Central memory CD8-positive, alpha-beta T cell (primary cell): Measurements from ENCODE around the gene KRT73.

Source experiments
- ATAC-seq: fragments of 150-1000 bp; cut with Tn5 transposase; replicated peaks from 2 replicates; pipeline ENCODE4 v1.10.0; 2022; ENCODE audit warnings: mild to moderate bottlenecking, moderate FRiP score, moderate number of reproducible peaks; ENCODE audit not compliant: poor library complexity, severe bottlenecking; ENCODE audit errors: extremely low read depth
- DNase-seq, 2 donors: peaks; one replicate each; pipeline ENCODE4 v3.0.0; 2021; ENCODE audit warnings: low spot score in 2 of 2
- H3K27ac Mint-ChIP-seq: one replicate; pipeline ENCODE4 v1.8.0; 2022; ENCODE audit warnings: low read depth, mild to moderate bottlenecking, moderate library complexity, mixed read lengths
- H3K27me3 Mint-ChIP-seq: one replicate; pipeline ENCODE4 v1.8.0; 2022; ENCODE audit warnings: mixed read lengths
- H3K36me3 Mint-ChIP-seq: one replicate; pipeline ENCODE4 v1.8.0; 2022; ENCODE audit warnings: mild to moderate bottlenecking, moderate library complexity, mixed read lengths; ENCODE audit not compliant: insufficient read depth
- H3K4me1 Mint-ChIP-seq: one replicate; pipeline ENCODE4 v1.8.0; 2022; ENCODE audit warnings: mixed read lengths
- H3K4me3 Mint-ChIP-seq: one replicate; pipeline ENCODE4 v1.8.0; 2022; ENCODE audit warnings: mild to moderate bottlenecking, moderate library complexity, mixed read lengths
- H3K9me3 Mint-ChIP-seq: one replicate; pipeline ENCODE4 v1.8.0; 2022; ENCODE audit warnings: mixed read lengths

KRT73 gene

GRCh38 chr12:52614381-52615207 is 3.8 kb downstream of the KRT73 start:
- peaks cover 1% of the 10 kb centered on the region for H3K36me3 Mint-ChIP-seq
- no peaks in the 10 kb centered on the region for H3K9me3 Mint-ChIP-seq
- peak overlapping the region; percentile 67 for H3K27ac Mint-ChIP-seq
- DNase-seq (peak in 1 of 2 donors; percentile 5), ATAC-seq (no peak)
- peaks cover 64% of the 10 kb centered on the region for H3K4me1 Mint-ChIP-seq
- no peaks in the 10 kb centered on the region for H3K27me3 Mint-ChIP-seq
- no peak overlapping the region for H3K4me3 Mint-ChIP-seq

- H3K4me1 Mint-ChIP-seq: peaks cover 69% of the 10 kb centered on the region
- H3K4me3 Mint-ChIP-seq: no peak overlapping the region
- DNase-seq (peak; percentile 2 to 8), ATAC-seq (no peak)
- no peaks in the 10 kb centered on the region for H3K27me3 Mint-ChIP-seq
- peak overlapping the region; percentile 66 for H3K27ac Mint-ChIP-seq
- H3K9me3 Mint-ChIP-seq: no peaks in the 10 kb centered on the region
- H3K36me3 Mint-ChIP-seq: peaks cover 1% of the 10 kb centered on the region
Observed at GRCh38 chr12:52613384-52614030, 4.9 kb downstream of the KRT73 start.

- H3K4me3 Mint-ChIP-seq: no peak overlapping the region
- ATAC-seq (no peak), DNase-seq (peak; percentile 2 to 5)
- H3K27ac Mint-ChIP-seq: peak overlapping the region; percentile 42
- peaks cover 1% of the 10 kb centered on the region for H3K36me3 Mint-ChIP-seq
- H3K27me3 Mint-ChIP-seq: peaks cover 1% of the 10 kb centered on the region
- no peaks in the 10 kb centered on the region for H3K9me3 Mint-ChIP-seq
- H3K4me1 Mint-ChIP-seq: peaks cover 74% of the 10 kb centered on the region
Observed at GRCh38 chr12:52612431-52613383, 5.7 kb downstream of the KRT73 start.

GRCh38 chr12:52611080-52611468 is 7.3 kb downstream of the KRT73 start:
- Mint-ChIP-seq H3K27me3 (peaks cover 12% of the 10 kb centered on the region), H3K36me3 (peaks cover 1% of the 10 kb centered on the region), H3K9me3 (no peaks in the 10 kb centered on the region), H3K4me3 (peak overlapping the region; percentile 50), H3K27ac (no peak overlapping the region), H3K4me1 (peaks cover 73% of the 10 kb centered on the region)
- DNase-seq (peak in 1 of 2 donors; percentile 9), ATAC-seq (no peak)

- Mint-ChIP-seq H3K9me3 (no peaks in the 10 kb centered on the region), H3K4me3 (peak overlapping the region; percentile 8), H3K36me3 (peaks cover 1% of the 10 kb centered on the region), H3K27me3 (peaks cover 12% of the 10 kb centered on the region), H3K27ac (no peak overlapping the region), H3K4me1 (peaks cover 66% of the 10 kb centered on the region)
- no peak for DNase-seq
- ATAC-seq: no peak
Observed at GRCh38 chr12:52608826-52609630, 9.3 kb downstream of the KRT73 start.

GRCh38 chr12:52608161-52608560 is 10.2 kb downstream of the KRT73 start:
- Mint-ChIP-seq H3K4me1 (peaks cover 59% of the 10 kb centered on the region), H3K4me3 (no peak overlapping the region)

GRCh38 chr12:52607314-52607713 is 11.0 kb downstream of the KRT73 start:
- ATAC-seq (no peak), DNase-seq (no peak)
- no peak overlapping the region for H3K4me3 Mint-ChIP-seq
- peaks cover 12% of the 10 kb centered on the region for H3K27me3 Mint-ChIP-seq
- peaks cover 1% of the 10 kb centered on the region for H3K36me3 Mint-ChIP-seq
- H3K27ac Mint-ChIP-seq: no peak overlapping the region
- H3K9me3 Mint-ChIP-seq: no peaks in the 10 kb centered on the region
- peaks cover 52% of the 10 kb centered on the region for H3K4me1 Mint-ChIP-seq

More at GRCh38 chr12:52608161-52608560, 10.2 kb downstream of the KRT73 start:
- Mint-ChIP-seq H3K27me3 (peaks cover 12% of the 10 kb centered on the region), H3K27ac (no peak overlapping the region), H3K36me3 (peaks cover 1% of the 10 kb centered on the region), H3K9me3 (no peaks in the 10 kb centered on the region)
- ATAC-seq (no peak), DNase-seq (no peak)

GRCh38 chr12:52606581-52607218 is 11.7 kb downstream of the KRT73 start:
- DNase-seq: no peak
- Mint-ChIP-seq H3K27me3 (peaks cover 12% of the 10 kb centered on the region), H3K4me1 (peaks cover 49% of the 10 kb centered on the region), H3K36me3 (peaks cover under 1% of the 10 kb centered on the region), H3K9me3 (no peaks in the 10 kb centered on the region), H3K4me3 (no peak overlapping the region), H3K27ac (no peak overlapping the region)
- no peak for ATAC-seq

GRCh38 chr12:52606096-52606495 is 12.3 kb downstream of the KRT73 start:
- H3K4me1 Mint-ChIP-seq: peaks cover 45% of the 10 kb centered on the region
- no peak overlapping the region for H3K27ac Mint-ChIP-seq
- ATAC-seq (no peak), DNase-seq (no peak)
- no peak overlapping the region for H3K4me3 Mint-ChIP-seq
- no peaks in the 10 kb centered on the region for H3K9me3 Mint-ChIP-seq
- peaks cover 12% of the 10 kb centered on the region for H3K27me3 Mint-ChIP-seq
- H3K36me3 Mint-ChIP-seq: no peaks in the 10 kb centered on the region

GRCh38 chr12:52605542-52605941 is 12.8 kb downstream of the KRT73 start:
- no peaks in the 10 kb centered on the region for H3K9me3 Mint-ChIP-seq
- peaks cover 13% of the 10 kb centered on the region for H3K27me3 Mint-ChIP-seq
- DNase-seq (no peak), ATAC-seq (no peak)
- no peaks in the 10 kb centered on the region for H3K36me3 Mint-ChIP-seq
- H3K4me1 Mint-ChIP-seq: peaks cover 41% of the 10 kb centered on the region
- H3K27ac Mint-ChIP-seq: no peak overlapping the region
- H3K4me3 Mint-ChIP-seq: no peak overlapping the region

GRCh38 chr12:52604859-52605258 is 13.5 kb downstream of the KRT73 start:
- no peak overlapping the region for H3K27ac Mint-ChIP-seq
- ATAC-seq: peak; percentile 6
- peaks cover 20% of the 10 kb centered on the region for H3K27me3 Mint-ChIP-seq
- no peaks in the 10 kb centered on the region for H3K36me3 Mint-ChIP-seq
- no peaks in the 10 kb centered on the region for H3K9me3 Mint-ChIP-seq
- no peak overlapping the region for H3K4me3 Mint-ChIP-seq
- H3K4me1 Mint-ChIP-seq: peaks cover 34% of the 10 kb centered on the region
- no peak for DNase-seq
